ENCODE data around the gene MANBA. TPM values are rescaled to one million over a fixed set of nuclear protein-coding genes. Genes with fewer than 3 reads are reported as not detected.

MANBA gene
- total RNA-seq, 1 experiment from 2014 or later, result 21.4 TPM

GRCh38 chr4:102593147-102593546 is 167.6 kb downstream of the MANBA start:
- Mint-ChIP-seq H3K9me3 (peaks cover 3% of the 10 kb centered on the region in 2 experiments; a peak in 3 of 5 replicates), H3K4me3 (no peak overlapping the region), H3K27me3 (ENCODE audit: low read depth) (no peaks in the 10 kb centered on the region), H3K27ac (peak overlapping the region in 1 of 3 experiments; percentile 53; a peak in 1 of 7 replicates), H3K36me3 (ENCODE audit: insufficient read depth in 1 of 3, low read depth in 3 of 3) (peaks cover 0 to 4% (median 2%) of the 10 kb centered on the region in 3 experiments; a peak in 3 of 7 replicates), H3K4me1 (0 out of 4 replicates have a peak, but pooled peaks cover 0 to 3% of the 10 kb centered on the region in 2 experiments)
- Histone ChIP-seq H2BK20ac (ENCODE audit: low read depth, low read length, poor library complexity, severe bottlenecking) (no peak overlapping the region), H3K79me1 (ENCODE audit: insufficient read depth, low read depth, low read length, poor library complexity, severe bottlenecking) (no peaks in the 10 kb centered on the region), H3K27me3 (ENCODE audit: insufficient read depth, low read length) (no peaks in the 10 kb centered on the region), H3K4ac (ENCODE audit: low read depth, low read length) (no peak overlapping the region), H3K4me2 (ENCODE audit: insufficient read depth, insufficient read length, low read length) (no peak overlapping the region), H3K14ac (ENCODE audit: insufficient read depth, low read length) (no peak overlapping the region), H3K4me1 (ENCODE audit: insufficient read depth, low read length) (no peaks in the 10 kb centered on the region), H3K23ac (ENCODE audit: insufficient read length, low read depth, low read length) (no peak overlapping the region), H3T11ph (ENCODE audit: low read length) (no peak overlapping the region), H3K9me3 (ENCODE audit: control insufficient read depth, low read depth, low read length) (no peaks in the 10 kb centered on the region), H4K20me1 (ENCODE audit: control insufficient read depth, insufficient read depth, insufficient read length) (no peaks in the 10 kb centered on the region), H2BK15ac (ENCODE audit: low read depth, low read length) (no peak overlapping the region), H2BK120ac (ENCODE audit: low read depth, low read length, poor library complexity, severe bottlenecking) (no peak overlapping the region), H2BK5ac (ENCODE audit: insufficient read length, low read length) (no peak overlapping the region), H4K5ac (ENCODE audit: insufficient read length, low read depth, low read length) (no peak overlapping the region), H2AFZ (ENCODE audit: low read length) (no peak overlapping the region), H4K8ac (replicated peaks; ENCODE audit: insufficient read length, low read depth, low read length) (no peak overlapping the region), H3K9ac (ENCODE audit: extremely low read depth, insufficient read length, low read length) (no peak overlapping the region), H3K79me2 (ENCODE audit: insufficient read depth, low read length) (no peaks in the 10 kb centered on the region), H2AK5ac (ENCODE audit: insufficient read length, low read length) (no peak overlapping the region), H3K23me2 (ENCODE audit: insufficient read length, low read depth, low read length, poor library complexity, severe bottlenecking) (no peaks in the 10 kb centered on the region), H4K91ac (ENCODE audit: insufficient read length, low read depth, low read length) (no peak overlapping the region), H3K56ac (ENCODE audit: insufficient read length, low read depth, low read length) (no peak overlapping the region), H2BK12ac (ENCODE audit: insufficient read length, low read depth, low read length) (no peak overlapping the region), H3K18ac (ENCODE audit: insufficient read length, low read depth, low read length) (no peak overlapping the region), H3K27ac (ENCODE audit: insufficient read length, low read depth, low read length) (no peak overlapping the region)
- no CpG with 5 or more reads among the region's 7 CpGs for WGBS (ENCODE audit: extremely low coverage, insufficient read length, low lambda C conversion rate)
- TF ChIP-seq CTCF (conservative IDR thresholded peaks at IDR 0.05), result no peak
- DNase-seq, result no peak
